HL-60 (cell line): ENCODE data around the gene DDO.
"Not testable (repeated sequence)": the region's sequence is repeated elsewhere in the genome, so short reads cannot be mapped to it uniquely, and the experiment has no call there.

Experiments
- CTCF ChIP-seq: IDR thresholded peaks from one replicate; pipeline ENCODE4 v1.5.1; 2011; ENCODE audit warnings: low read length, control low read depth, inconsistent platforms; ENCODE audit not compliant: insufficient read depth
- GABPA ChIP-seq: IDR thresholded peaks from 2 replicates; pipeline ENCODE4 v1.6.1; 2012; ENCODE audit warnings: low read depth

GRCh38 chr6:110350593-110350992, 64.8 kb downstream of the DDO start:
- not testable (repeated sequence) for TF ChIP-seq CTCF, GABPA
